Activated CD4-positive, alpha-beta memory T cell treated with anti-CD3 and anti-CD28 coated beads for 36 hours (primary cell): ENCODE results near the gene DPF3. TPM values are rescaled to one million over a fixed set of nuclear protein-coding genes. Genes with fewer than 3 reads are reported as not detected.

Source experiments
- total RNA-seq, 2 experiments: library from RNA; stranded (reverse); gene quantifications; one replicate each; pipeline ENCODE4 v1.2.3, GENCODE V29; 2021

The DPF3 gene
- total RNA-seq, 2 experiments from 2014 or later, result 0.24 to 0.39 TPM

Other genes starting within 250 kb of the DPF3 start
- 10 to 100 TPM; 13.4 to 13.6 TPM for gene DCAF4, start 32.4 kb upstream of the DPF3 start, total RNA-seq
- 1 to 10 TPM; 9.9 TPM for gene ZFYVE1, start 133.0 kb upstream of the DPF3 start, total RNA-seq
- 10 to 100 TPM; 89.6 to 97.9 TPM for gene RBM25, start 164.4 kb upstream of the DPF3 start, total RNA-seq
- 10 to 100 TPM; 30.3 to 31.6 TPM for gene PSEN1, start 242.4 kb upstream of the DPF3 start, total RNA-seq